HT-29 (cell line): ENCODE measurements around the gene NFATC1. TPM values are rescaled to one million over a fixed set of nuclear protein-coding genes. Genes with fewer than 3 reads are reported as not detected.

Experiments used
- DNase-seq: peaks from one replicate; pipeline ENCODE4 v3.0.0-alpha.2; 2015; ENCODE audit warnings: low spot score
- total RNA-seq: library from RNA; depleted of rRNA; stranded (reverse); fragments of >200 nt; shearing (Covaris generic); gene quantifications from 2 replicates; pipeline ENCODE4 v1.2.3, GENCODE V29; 2014; rRNA removed

NFATC1 gene
- total RNA-seq, result not detected in 2 replicates

DNA sequence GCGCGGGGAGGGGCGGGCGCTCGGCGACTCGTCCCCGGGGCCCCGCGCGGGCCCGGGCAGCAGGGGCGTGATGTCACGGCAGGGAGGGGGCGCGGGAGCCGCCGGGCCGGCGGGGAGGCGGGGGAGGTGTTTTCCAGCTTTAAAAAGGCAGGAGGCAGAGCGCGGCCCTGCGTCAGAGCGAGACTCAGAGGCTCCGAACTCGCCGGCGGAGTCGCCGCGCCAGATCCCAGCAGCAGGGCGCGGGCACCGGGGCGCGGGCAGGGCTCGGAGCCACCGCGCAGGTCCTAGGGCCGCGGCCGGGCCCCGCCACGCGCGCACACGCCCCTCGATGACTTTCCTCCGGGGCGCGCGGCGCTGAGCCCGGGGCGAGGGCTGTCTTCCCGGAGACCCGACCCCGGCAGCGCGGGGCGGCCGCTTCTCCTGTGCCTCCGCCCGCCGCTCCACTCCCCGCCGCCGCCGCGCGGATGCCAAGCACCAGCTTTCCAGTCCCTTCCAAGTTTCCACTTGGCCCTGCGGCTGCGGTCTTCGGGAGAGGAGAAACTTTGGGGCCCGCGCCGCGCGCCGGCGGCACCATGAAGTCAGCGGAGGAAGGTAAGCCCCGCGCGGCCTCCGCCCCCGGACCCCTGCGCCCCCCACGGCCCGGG lies at the start of gene NFATC1:
NFATC1 (plus strand) TSS at position 170 of the 644 bp plus-strand sequence; CDS start at position 465, 295 bp downstream.
- no peak for DNase-seq

DNA sequence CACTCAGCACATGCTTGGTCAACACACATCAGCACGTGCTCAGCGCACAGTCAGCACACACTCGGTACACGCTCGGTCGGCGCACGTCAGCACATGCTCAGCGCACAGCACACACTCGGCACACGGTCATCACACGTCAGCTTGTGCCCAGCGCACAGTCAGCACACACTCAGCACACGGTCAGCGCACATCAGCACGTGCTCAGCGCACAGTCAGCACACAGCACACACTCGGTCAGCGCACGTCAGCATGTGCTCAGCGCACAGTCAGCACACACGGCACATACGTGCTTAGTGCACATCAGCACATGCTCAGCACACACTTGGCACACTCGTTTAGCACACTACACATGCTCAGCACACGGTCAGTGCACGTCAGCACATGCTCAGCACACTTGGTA lies 49.7 kb upstream of the NFATC1 start:
- no peak for DNase-seq

DNA sequence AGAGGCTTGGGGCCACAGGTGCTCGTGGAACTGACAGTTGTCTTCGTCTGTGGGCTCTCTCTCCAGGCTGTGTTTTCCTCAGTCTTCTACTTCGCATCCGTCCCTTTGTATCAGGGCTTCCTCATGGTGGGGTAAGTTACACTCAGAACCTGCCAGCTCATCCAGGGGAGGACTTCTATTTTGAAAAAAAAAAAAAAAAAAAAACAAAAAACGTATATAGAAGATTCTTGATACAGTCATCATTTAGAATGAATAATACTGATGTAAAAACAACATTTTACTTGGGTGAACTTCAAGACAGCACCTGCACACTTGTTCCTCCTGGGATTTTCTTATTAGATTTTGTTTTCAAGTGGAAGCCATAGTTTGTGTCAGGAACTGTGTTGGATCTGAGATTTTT lies 47.7 kb upstream of the NFATC1 start:
- no peak for DNase-seq

DNA sequence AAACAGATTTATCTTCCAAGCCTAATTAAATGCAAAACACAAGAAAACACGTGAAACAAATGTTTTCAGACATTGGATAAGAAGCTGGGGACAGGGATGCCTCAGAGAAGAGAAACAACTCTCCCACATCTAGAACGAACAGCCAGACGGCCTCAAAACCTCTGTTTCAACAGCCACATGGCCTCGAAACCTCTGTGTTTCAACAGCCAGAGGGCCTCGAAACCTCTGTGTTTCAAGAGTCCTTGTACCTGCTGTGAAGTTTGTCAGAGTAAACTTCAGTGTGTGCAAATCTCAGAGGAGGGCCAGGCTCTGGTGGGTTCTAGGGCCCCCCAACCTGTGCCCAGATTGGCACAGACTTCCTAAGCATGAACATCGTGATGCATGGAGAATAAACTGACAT lies 43.3 kb upstream of the NFATC1 start:
- no peak for DNase-seq

DNA sequence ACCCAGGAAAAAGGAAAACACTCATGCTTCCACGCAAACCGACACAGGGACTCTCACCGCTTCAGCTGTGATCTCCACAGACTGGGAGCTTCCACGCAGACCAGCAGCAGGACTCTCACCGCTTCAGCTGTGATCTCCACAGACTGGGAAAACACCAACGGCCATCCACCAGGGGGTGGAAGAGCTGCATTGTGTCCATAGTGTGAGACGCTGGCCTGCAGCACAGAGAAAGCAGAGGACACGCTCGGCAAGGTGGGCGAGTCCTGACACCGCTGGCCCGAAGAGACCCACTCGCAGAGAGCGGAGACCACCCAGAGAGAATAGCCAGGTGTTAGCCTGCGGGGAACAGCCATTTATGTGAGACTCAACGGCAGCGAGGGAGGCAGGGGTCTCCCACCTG lies 42.5 kb upstream of the NFATC1 start:
- peak; percentile 19 for DNase-seq

DNA sequence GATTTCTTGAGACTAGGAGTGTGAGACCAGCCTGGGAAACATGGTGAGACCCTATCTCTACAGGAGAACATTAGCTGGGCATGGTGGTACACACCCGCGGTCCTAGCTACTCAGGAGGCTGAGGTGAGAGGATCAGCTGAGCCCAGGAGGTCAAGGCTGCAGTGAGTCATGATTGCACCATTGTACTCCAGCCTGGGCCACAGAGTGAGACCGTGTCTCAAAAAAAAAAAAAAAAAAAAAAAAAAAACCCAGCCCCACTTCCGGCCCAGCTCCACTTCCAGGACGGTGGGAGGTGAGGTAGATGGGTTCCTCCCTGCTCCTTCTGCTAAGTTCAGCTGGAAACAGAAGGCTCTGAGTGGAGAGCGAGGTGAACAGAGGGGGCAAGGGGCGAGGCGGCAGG lies 41.4 kb upstream of the NFATC1 start:
- no peak for DNase-seq

DNA sequence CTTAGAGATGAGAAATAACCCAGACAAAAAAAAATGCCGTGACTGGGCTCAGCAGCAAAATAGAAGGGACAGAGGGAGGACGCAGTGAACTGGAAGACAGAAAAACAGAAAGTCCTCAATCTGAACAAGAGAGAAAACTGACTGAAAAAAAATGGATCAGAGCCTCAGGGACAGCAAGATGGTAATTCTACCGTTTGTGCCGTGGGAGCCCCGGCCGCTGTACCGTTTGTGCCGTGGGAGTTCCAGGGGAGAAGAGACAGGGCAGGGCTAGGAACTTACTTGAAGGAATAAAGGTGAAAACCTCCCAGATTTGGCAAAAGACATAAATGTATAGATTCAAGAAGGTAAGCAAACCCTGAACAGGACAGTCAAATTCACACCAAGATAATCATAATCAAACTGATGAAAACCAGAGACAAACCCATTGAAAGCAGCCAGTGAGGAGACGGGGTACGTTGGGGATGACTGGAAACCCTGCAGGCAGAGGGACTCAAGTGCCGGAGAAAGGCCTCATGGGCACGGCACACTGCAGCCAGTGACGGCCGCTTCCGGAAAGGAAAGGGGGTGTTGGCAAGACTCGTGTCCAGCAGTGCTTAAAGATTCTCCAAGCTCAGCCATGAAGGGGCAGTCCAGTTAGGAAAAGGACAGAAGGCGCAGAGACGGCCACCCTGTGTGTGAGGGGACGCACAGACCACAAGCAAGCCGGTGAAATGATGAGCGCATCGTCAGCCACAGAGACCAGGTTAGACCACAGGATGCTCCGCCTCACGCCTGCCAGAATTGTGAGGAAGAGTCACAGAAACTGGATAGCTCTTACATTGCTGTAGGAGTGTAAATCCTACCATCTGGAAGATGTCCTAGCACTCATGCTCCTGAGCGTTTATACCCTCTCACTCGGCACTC lies 40.0 kb upstream of the NFATC1 start:
- DNase-seq, result no peak

DNA sequence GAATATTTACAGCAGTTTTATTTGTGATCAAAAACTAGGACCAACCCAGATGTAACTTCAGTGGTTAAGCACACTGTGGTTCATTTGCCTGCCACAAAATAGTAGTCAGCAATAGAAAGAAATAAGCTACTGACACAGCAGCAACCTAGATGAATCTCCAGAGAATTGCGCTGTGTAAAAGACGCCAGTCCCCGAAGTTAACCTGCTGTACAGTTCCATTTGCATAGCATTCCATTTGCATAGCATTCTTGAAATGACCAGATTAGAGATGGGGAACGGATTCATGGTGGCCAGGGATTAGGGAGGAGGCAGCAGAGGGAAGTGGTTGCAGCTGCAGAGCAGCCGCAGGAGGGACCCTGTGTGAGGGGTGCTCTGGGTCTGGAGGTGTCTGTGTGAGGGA lies 39.3 kb upstream of the NFATC1 start:
- DNase-seq, result no peak

DNA sequence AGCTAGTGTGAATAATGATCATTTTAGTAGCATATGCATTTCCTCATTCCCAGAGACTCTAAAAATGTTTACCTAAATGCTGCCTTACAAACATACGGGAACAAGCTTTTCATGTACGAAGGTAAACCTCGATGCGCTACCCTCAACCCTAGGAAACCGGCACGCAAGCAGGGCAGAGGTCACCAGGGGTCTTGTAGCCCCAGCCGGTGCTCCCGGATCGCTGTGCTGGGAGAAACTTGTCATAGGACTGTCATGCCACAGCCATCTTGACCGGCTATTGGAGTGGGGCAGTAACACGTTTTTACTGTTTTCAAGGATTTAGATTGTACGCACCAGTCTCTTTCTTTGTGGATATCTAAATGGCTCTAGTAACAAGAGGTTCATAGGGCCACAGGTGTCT lies 34.8 kb upstream of the NFATC1 start:
- no peak for DNase-seq

DNA sequence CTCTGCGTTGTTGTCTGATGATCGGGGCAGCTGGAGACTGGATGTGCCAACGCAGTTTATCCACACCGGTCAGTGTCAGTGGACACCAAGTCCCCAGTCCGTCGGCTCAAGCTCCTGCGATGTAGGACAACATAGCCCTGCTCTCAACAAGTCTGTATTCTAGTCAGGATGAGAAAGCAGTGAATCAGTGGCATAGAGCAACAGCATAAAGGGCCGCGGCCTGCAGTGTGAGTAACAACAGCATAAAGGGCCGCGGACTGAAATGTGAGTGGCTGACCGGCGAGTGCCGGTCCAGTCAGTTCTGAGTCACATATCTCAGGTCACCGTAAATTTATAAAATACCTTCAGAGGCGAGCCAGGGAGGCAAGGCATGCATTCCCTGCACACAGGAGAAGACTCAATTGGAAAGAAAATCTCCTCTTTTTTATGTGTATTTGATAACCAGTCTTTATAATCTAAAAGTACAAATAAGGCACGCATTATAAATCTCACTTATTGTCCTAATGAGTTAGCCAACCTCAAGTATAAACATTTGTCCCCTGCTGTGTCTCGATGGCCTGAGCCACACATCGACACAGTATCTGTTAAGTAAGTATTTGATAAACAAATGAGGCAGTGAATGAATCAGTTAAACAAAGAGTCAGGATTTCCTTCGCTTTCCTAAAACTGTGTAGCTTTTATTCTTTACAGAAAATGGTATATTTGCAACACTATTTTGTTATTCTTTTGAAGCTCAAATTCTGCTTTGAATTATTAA lies 33.8 kb upstream of the NFATC1 start:
- DNase-seq, result no peak

DNA sequence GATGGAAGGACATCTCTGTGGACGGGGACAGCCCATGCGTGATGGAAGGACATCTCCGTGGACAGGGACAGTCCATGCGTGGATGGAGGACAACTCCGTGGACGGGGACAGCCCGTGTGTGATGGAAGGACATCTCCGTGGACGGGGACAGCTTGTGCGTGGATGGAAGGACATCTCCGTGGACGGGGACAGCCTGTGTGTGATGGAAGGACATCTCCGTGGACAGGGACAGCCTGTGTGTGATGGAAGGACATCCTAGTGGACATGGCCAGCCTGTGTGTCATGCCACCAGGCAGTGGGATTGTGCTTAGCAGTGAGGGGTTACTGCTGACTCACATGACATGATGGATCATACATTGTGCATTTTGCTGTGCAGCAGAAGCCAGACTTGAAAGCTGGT lies 30.0 kb upstream of the NFATC1 start:
- DNase-seq, result no peak

DNA sequence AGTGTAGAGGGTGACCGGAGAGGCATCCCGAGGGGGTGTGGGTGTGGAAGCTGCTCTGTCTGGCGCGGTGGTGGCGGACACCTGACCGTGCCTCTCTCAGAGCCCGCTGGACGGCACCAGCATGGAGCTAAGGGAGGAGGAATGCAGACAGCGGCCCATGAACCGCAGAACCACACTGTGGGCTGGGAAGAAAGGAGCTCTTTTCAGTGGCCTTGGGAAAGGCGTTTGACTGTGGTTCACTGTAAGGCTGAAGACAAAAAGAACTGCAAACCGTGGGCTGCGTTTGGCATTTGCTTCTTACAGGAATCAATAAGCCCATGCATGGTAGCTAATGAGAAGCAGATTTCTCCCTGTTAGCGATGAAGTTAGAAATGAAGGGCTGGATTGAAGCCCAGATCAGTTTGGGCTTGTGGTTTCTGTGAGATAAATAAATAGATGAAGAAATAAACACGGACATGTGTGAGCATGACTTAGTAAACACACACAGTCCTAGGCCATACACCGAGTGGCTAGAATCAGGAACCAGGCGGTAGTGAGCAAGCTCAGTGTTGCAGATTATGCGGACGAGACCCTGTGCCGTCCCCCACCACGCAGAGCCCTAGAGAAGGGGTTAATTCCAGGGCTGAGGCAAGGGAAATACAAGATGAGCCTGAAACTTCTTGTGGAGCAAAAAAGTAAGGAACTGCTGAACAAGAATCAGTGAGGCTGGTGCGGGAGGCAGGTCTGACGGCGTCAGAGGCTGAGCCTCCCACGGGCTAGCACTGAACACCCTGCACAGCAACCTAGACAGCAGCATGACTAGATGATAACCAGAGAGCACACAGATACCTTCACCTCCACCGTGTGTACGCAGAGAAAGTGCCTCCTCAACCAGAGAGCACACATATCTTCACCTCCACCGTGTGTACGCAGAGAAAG lies 29.3 kb upstream of the NFATC1 start:
- no peak for DNase-seq

DNA sequence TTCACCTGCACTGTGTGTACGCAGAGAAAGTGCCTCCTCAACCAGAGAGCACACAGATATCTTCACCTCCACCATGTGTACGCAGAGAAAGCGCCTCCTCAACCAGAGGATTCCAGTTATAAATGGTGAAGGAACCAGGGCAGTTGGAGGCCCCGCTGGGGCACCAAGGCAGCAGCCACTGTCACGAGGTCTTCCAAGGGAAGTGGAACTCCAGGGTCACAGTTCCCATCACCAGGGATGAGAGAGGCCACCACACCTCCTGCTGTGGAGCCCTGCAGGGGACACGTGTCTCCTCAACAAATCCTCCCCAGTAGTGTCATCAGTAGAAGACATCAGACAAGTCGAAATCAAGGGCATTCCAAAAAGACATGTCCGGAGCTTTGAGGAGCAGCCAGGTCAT lies 28.2 kb upstream of the NFATC1 start:
- no peak for DNase-seq

DNA sequence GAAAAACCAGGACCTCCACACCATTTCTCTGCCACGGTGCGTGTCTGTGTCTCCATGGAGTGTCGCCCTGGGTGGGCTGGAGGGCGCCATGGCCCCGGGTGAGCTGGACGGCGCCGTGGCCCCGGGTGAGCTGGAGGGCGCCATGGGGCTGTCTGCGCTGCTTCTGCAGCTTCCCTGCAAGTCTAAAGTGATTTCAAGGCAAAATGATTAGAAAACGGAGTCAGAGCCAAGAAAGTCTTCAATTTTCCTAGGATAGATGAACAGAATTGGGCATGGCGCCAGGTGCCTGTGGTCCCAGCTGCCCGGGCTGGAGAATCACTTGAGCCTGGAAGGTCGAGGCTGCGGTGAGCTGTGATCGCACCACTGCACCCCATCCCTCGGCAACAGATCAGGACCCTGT lies 27.7 kb upstream of the NFATC1 start:
- DNase-seq, result no peak

DNA sequence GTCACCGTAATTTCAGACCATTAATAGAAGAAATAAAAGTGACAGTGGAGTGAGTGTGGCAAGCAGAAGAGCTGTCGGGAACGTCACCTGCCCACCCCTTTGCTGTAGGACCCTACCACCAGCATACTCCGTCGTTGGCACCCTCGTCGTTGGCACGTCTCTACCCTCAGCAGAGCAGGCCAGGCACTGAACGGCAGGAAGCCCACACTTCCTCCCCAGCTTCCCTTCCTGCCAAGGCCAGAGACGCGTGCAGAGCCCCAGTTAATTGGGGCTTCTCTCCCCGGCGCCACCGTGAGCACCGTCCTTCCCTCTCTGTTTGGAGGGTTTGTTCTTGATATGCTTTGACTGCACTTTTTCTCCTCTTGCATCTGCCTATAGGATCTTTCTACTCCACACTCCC lies 27.0 kb upstream of the NFATC1 start:
- no peak for DNase-seq

DNA sequence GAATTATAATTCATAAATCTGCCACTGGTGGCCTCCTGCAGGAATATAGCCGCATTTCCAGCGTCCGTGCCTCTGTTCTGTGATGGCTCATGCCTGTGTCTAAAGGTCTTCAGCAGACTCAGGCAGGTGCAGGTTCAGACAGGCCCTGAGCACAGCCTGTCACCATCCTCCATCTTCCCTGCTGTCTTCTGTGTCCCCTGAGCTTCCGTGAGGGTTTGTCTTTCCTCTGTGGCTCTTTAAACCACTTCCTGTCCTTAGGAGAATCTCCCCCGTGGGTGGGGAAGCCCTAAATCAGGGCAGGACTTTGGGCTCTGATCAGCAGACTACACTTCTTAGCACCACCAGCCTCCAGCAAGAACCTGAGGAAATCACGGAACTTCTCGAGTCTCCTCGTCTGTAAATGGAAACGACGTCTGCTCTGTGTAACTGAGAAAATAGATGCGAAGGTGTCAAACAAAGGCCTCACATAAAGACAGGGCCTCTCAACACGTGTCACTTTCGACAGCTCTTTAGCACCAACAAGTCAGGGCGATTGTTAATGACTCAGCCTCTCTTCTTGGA lies 24.1 kb upstream of the NFATC1 start:
- DNase-seq, result no peak

DNA sequence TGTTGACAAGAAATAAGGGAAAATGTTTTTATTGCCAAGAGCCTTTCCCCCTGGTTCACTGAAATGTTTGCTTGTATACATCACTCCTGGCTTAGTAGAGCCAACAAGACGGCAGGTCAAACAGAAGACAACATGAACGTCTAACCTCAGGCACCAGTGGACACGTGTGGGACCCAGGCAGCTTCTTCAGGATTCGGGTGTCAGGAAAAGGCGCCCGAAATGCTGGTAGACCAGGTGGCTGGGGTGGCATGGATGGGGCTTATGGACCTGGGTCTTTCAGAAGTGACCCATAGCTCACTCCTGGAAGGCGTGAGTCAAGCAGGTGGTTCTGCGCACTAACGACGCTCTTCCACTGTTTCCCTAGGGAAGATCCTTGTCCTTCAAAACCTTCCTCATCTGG lies 23.3 kb upstream of the NFATC1 start:
- DNase-seq, result no peak

DNA sequence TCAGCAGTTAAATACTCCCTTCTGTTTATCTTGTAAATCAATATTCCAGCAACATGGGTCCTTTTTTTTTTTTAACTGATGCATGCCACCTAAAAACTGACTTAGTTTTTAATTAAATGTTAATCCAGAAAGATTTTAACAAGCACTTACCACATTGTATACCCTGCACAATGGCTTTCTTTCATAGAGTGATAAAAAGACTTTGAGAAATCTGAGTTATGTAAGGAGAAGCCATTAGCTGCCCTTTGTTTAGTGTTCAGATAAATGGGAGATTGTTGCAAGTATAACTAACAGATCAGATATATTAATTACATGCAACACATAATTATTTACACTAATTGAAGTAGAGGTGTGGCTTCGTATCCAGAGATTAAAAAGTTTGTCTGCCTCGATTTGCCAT lies 22.7 kb upstream of the NFATC1 start:
- no peak for DNase-seq

DNA sequence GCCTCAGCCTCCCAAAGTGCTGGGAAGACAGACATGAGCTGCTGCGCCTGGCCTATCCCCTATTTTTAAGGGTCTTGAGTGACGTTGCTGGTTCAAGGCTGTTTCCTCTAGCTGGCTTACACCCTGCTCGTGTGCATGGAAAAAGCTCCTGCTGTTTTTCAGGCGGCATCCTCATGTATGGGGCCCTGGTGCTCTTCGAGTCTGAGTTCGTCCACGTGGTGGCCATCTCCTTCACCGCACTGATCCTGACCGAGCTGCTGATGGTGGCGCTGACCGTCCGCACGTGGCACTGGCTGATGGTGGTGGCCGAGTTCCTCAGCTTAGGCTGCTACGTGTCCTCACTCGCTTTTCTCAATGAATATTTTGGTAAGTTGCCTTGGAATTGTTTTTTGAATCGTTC lies 22.0 kb upstream of the NFATC1 start:
- DNase-seq, result no peak

DNA sequence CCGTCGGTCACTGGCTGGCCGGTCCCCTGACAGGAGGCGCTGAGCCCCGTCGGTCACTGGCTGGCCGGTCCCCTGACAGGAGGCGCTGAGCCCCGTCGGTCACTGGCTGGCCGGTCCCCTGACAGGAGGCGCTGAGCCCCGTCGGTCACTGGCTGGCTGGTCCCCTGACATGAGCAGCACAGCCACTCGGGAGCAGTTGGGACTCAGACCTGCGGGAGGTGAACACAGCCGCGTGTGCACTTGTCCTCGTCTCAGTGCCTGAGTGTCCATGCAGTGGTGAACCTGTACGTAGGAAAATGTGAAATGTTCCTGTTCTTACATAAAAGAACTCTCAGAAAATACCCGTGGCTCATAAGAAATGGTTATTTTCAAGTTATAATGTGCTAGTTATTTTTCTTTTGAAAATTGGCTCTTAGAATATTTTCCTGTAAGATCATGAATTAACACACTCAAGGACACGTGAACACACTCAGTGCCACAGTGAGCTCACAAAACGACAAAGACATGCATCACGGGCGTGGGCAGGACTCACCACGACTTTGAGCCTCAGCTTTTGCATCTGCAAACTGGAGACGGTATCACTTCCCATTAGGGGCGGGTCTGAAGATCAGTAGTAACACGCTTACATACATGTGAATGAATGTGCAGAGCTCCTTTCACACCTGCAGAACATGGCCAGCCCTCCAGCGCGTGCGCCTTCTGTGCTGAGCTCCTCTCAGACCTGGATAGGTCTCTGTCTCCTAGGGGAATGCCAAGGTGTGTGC lies 21.1 kb upstream of the NFATC1 start:
- no peak for DNase-seq
